GM10847 (cell line): Measurements from ENCODE around the gene IMP4.
A peak's percentile ranks its signal among the peaks of the same experiment; 100 is the strongest.

Source experiments
- POLR2A ChIP-seq: IDR thresholded peaks from 2 replicates; pipeline ENCODE4 v1.6.1; 2011; ENCODE audit not compliant: insufficient read length; ENCODE audit errors: extremely low read depth

Gene IMP4

GRCh38 chr2:130346741-130347066 is 4.0 kb downstream of the IMP4 start:
- no peak for TF ChIP-seq POLR2A

DNA sequence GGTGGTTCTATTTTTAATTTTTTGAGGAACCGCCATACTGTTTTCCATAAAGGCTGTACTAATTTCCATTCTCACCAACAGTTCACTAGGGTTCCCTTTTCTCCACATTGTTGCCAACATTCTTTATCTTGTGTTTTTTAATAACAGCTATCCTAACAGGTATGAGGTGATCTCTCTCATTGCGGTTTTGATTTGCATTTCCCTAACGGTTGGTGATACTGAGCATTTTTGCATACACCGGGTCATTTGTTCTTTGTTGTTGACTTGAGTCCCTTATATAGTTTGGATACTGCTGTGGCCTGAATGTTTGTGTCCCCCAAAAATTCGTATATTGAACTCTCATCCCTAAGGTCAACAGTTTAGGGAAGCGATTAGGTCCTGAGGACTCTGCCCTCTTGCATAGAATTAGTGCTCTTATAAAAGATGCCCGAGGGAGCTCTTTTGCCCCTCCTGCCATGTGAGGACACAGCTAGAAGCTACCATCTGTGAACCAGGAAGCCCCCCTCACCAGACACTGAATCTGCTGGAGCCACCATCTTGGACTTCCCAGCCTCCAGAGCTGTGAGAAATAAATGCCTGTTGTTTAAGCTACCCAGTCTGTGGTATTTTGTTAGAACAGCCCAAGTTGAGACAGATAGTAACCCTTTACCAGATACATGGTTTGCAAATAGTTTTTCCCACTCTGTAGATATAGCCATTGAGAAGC is 4.7 kb downstream of the IMP4 start:
- no peak for TF ChIP-seq POLR2A

- no peak for TF ChIP-seq POLR2A
These were observed 6.5 kb downstream of the IMP4 start for GRCh38 chr2:130349174-130349573.

DNA sequence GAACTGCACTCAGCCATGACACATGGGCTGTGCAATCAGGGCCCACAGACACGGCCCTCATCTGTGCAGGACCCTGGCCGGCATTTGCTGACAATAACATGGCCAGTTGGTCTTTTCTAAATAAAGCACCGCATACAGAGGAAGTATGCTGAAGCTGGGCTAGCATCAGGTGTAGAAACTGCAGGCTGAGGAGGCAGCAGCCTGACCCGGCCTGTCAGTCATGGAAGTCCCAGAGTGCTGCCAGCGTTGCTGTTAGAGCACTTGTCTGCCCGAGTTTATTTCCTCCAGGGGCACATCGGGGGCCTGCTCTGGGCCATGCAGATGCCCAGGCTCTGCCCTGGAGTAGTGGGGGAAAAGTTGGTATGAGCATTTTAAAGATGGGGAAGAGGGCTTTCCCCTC is 9.0 kb downstream of the IMP4 start:
- TF ChIP-seq POLR2A = no peak

GRCh38 chr2:130352237-130352636 is 9.5 kb downstream of the IMP4 start:
- TF ChIP-seq POLR2A = no peak

DNA sequence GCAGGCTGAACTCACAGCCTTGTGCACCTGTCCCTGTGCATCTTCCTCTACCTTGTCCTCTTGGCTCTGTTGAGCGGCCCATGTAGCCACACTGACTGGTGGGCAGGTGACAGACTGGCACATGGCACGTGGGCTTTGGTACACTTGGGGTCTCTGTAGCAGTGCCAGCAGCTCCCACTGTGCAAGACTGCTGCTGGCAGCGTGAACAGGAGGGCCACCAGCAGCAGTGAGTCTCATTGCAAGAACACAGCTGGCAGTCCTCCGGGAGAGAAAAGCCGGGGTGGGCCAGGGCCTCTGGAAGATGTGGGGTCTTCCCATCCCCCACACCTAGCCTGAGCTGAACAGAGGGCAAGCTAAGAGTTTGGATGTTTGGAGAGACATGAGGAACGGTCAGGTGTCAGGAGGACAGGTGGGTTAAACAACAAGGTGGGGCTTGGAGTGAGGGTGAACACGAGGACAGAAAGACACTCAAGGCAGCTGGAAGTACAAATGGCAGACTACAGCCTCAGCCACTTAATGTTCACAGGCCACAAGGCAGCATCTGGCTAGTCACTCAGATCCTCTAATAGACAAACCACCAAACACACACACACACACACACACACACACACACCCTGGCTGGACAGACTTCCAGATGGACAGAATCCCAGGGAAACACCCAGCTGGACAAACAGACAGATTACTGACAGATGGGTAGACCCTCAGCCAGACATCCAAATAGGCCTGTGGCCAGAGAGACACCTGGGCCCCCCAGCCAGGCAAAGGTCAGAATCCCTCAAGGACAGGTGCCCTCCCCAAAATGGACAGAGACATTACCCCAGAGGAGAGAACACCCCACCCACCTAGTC is 10.8 kb downstream of the IMP4 start:
- no peak for TF ChIP-seq POLR2A

DNA sequence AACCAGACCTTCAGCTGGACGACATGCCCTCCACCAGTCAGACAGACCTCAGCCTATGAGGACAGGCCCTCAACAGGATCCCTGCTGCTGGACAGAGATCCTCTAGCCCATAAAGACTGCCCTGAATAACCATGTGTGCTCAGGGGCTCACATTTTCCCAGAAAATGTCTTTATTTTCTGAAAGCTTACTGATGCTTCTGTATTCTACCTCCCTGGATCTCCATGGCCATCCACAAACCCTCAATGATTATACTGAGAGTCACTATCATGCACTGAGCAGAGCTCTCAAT is 11.4 kb downstream of the IMP4 start:
- TF ChIP-seq POLR2A = no peak

GRCh38 chr2:130355172-130355577 is 12.5 kb downstream of the IMP4 start:
- no peak for TF ChIP-seq POLR2A

DNA sequence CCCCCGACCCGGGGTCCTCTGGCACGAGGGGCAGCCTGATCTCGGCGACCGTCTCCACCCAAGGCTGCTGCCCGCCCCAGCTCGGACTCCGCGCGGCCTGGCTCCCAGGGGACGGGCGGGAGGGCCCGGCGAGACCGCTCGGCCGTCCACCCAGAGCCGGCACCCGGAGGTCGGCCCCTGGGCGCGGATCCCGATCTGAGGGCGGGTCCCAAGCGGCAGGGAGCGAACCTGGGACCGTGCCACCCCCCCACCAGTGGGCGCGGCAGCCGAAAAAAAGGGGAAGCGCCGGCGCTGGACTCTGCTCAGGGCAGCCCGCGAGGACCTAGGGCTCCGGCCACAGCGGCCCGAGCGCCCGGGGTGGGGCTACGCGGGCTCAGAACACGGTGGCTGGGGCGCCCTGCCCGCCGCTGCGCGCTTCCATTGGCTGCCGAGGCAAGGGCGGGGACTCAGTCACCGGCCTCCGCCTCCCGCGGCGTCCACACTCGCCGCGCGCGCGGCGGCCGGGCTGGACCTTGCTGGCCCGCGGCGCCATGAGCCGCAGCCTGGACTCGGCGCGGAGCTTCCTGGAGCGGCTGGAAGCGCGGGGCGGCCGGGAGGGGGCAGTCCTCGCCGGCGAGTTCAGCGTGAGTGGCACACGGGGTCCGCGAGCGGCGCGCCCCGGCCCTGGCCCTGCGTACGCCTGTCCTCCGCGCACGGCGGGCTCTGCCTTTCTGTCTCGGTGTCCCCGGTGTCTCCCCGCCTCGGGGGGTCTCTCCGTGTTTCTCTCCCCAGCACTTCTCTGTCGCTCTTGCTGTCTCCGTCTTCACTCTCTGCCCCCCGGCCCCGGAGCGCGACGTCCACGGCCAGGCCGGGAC is 13.1 kb downstream of the IMP4 start, which contains the start of gene PTPN18:
Gene PTPN18 (plus strand): TSS at position 479 of the 854 bp plus-strand sequence. CDS start 52 bp downstream, at position 531.
- peak; percentile 36 for TF ChIP-seq POLR2A

GRCh38 chr2:130357864-130358263 is 15.2 kb downstream of the IMP4 start:
- no peak for TF ChIP-seq POLR2A

DNA sequence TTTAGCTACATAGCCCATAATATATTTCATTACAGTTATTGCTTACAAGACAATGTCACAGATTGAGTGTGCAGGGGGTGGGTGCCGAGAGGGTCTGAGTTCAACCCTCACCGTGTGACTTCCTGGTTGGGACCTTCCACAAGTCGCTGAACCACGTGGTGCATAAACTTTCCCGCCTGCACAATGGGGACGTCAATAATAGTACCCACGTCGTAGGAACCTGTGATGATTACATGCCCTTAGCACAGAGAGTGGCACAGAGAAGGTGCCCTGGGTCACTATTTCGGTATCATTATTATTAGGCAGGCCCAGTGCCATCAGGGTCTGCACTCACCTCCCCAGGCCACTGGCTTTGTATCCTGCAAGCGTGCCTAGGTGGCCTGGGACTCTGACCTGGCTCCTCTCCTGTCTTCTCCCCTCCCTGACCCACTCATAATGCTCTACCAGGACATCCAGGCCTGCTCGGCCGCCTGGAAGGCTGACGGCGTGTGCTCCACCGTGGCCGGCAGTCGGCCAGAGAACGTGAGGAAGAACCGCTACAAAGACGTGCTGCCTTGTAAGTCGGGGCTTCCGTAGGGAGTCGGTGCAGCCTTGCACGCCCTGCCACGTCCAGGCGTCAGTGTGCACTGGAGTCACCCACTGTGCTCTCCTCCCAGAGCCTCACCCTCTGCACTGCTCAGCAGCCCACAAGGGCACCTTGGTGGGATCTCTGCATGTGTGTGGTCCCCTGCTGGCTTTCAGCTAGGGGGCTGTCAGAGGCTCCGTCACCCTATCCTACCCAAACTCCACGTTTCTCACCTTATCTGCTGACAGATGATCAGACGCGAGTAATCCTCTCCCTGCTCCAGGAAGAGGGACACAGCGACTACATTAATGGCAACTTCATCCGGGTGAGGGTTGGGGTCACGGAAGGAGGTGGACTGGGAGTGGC is 16.0 kb downstream of the IMP4 start:
- no peak for TF ChIP-seq POLR2A

DNA sequence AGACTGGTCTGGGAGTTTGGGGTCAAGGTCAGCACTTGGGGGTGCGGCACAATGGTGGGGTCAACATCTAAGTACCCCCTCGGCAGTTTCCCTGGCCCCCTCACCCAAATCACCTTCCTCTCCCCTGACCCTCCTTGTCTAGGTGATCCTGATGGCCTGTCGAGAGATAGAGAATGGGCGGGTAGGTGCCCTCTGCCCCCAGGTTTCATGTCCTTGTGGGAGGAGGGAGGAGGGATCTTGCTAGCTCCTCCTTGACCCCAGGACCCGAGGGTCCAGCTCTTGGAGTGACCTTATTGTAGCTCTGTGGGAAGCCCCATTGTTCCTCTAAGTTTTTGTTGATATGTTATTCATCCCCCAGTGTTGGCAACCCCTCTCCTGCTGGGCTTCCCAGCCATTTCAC is 16.8 kb downstream of the IMP4 start:
- no peak for TF ChIP-seq POLR2A

DNA sequence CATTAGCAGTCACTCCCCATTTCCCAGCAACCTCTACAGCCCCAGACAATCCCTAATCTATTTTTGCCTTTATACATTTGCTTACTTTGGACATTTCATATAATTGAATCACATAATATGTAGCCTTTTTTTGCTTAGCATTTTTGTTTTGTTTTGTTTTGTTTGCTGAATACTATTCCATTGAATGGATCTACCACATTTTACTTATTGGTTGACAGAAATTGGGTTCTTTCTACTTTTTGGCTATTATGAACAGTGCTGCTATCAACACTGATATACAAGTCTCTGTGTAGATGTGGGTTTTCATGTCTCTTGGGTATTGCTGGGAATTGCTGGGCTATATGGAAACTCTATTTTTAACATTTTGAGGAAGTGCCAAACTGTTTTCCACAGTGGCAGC is 20.8 kb downstream of the IMP4 start:
- no peak for TF ChIP-seq POLR2A

GRCh38 chr2:130365075-130365474 is 22.4 kb downstream of the IMP4 start:
- no peak for TF ChIP-seq POLR2A

DNA sequence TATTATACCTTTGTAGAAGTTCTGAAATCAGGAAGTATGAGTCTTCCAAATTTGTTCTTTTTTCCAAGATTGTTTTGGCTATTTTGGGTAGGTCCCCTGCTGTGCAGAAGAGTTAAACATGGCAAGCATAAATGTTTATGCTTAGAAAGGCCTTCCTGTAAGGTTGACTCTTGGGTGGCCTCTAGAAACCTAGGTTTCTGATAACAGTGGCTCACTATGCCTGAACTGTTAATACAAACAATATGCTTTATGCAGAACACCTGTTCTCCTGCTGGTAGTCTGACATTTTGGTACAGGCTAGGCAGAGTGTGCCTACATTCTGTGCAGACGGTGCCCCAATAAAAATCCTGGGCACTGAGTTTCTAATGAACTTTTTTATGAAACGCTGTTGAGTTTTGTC is 23.3 kb downstream of the IMP4 start:
- TF ChIP-seq POLR2A = no peak
